Measurements from ENCODE around the gene HIP1R.
A peak's percentile ranks its signal among the peaks of the same experiment; 100 is the strongest.

The HIP1R gene

GRCh38 chr12:122861587-122861970, 26.3 kb downstream of the HIP1R start:
- DNase-seq (ENCODE audit: low spot score), result no peak

- no peak for DNase-seq (ENCODE audit: low spot score)
These were observed 26.9 kb downstream of the HIP1R start for GRCh38 chr12:122862110-122862634.

GRCh38 chr12:122862872-122863701, 27.8 kb downstream of the HIP1R start:
- no peak for DNase-seq (ENCODE audit: low spot score)

DNA sequence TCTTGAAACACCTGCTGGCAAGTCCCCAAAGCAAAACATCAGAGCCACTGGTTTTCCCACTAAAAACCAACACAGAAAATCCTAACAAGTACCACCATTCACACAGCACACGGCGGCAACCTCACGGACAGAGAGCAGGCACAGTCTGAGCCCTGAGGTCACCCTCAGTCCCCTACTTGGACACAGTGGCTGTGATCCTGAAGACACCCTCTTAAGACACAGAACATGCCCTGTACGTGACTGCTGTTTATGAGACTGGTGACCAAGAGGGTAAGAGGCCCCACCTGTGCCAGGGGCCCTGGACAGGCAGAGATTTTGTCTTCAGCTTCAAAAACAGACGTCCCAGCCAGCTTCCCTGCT, 29.6 kb downstream of the HIP1R start:
- no peak for DNase-seq (ENCODE audit: low spot score)

- DNase-seq (ENCODE audit: low spot score), result no peak
These were observed 30.3 kb downstream of the HIP1R start for GRCh38 chr12:122865268-122866231.

- DNase-seq (ENCODE audit: low spot score), result no peak
These were observed 31.1 kb downstream of the HIP1R start for GRCh38 chr12:122866379-122866778.

DNA sequence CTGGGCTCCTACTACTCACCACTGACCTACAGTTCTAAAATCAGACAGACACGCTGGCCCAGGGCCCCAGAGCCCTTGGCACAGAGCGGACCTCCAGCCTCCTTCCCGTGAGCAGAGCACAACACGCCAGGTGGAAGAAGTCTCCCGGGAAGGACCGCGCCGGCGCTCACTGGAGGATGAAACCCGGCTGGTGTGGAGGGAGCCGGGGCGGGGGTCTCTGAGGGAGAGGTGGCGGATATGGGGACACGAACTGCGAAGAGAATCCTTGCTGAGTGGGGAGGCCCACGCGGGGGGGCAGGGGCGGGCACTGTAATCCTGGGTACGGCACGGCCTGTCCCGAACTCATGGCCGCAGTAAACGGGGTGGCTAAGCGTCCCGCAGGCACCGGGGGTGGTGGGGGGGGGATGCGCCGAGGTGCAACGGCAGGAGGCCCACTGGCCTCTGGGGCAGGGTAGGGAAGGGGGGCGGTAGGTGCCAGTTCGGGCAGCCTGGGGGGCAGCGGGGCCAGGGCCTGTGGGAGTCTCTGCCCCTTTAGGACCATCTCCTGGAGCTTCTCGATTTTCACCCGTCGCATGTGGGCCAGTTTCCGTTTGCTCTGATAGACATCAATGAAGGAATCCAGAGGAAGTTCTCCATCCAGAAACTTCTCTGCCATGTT, 31.8 kb downstream of the HIP1R start:
- no peak for DNase-seq (ENCODE audit: low spot score)

DNA sequence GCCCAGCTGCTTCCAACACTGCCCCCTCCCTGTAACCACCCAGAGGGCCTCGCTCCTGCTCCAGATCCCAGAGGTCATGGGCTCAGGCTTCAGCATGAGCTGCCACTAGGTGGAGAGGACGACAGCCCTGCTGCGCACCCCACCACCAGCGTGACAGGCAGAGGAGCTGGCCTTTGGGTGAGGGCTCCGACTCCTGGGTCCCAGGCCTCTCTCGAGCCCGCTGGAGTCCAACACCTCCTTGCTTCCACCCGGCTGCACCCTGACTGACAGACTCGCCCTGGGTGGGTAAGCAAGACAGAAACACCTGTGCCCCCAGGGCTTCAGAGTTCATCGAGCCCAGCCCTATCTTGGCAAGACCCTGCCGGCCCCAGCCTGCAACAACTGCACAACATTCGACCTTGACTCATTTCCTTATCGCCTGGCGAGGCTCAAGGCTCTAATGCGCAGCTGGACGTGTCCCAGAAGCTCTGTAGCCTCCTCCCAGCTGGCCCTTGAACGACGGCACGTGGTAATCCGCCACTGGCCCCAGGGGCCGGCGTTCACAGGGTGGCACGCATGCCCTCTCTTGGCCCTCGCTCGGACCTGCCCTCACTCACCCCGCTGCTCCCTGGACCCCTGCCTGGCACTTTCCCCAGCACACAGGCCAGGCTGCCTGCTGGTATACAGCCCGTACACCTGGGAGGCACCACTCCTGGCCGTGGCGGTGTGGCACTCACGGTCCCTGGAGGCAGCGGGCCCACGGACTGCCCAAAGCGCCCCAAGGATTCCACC, 32.6 kb downstream of the HIP1R start:
- DNase-seq (ENCODE audit: low spot score), result no peak

DNA sequence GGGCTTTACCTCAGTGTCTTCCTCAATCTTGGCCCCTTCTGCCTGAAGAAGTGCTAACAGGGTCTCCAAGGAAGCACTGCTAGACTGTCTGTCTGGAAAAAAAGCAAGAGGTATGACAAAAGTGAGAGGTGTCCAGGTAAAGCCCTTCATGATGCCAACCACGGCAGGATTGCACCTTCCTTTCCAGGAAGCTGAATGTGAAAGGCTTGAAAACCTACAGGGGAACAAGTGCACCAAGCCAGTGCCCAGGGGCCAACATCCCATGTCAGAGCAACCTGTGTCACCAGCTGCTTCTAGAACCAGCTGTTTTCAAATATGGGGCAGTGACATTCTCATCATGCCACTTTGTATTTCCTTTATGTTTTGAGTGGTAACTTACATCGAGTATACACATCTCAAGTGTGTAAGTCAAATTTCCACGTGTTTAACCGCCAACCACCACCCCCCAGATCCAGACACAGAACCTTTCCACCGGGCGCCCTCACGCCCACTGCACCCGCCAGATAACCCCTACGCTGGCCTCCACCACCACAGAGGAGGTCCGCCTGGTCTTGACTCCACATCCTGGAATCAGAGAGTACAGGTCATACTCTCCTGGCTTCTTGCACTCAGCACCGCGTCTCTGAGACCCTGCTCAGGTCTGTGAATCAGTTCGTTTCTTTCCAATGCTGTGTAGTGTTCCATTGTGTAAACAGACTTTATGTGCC, 33.4 kb downstream of the HIP1R start:
- DNase-seq (ENCODE audit: low spot score), result no peak

GRCh38 chr12:122869207-122869973, 34.1 kb downstream of the HIP1R start:
- no peak for DNase-seq (ENCODE audit: low spot score)

- no peak for DNase-seq (ENCODE audit: low spot score)
These were observed 35.0 kb downstream of the HIP1R start for GRCh38 chr12:122870163-122870842.

GRCh38 chr12:122870867-122871664, 35.8 kb downstream of the HIP1R start:
- DNase-seq (ENCODE audit: low spot score), result no peak

GRCh38 chr12:122871851-122872780, 36.9 kb downstream of the HIP1R start:
- DNase-seq (ENCODE audit: low spot score), result peak; percentile 60

DNA sequence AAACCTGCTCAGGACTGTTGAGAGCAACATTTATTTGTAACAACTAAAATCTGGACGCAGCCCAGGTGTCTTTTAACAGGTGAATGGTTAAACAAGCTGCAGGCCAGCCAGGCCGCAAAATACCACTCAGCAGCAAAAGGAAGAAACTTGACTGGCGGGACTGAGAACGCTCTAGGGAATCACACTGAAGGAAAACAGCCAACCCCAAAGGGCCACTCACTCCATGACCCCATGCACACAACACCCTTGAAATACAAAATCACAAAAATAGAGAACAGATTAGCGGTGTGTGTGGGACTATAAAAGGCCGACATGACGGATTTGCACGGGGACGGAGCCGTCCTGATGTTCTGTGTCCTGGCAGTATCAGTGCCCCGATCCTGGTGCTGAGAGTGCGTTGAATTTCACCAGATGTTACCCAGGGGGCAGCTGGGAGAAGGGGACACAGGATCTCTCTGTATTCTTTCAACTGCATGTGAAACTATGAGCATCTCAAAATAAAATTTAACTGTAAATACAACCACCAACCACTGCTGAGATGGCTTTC, 37.6 kb downstream of the HIP1R start:
- DNase-seq (ENCODE audit: low spot score), result no peak

DNA sequence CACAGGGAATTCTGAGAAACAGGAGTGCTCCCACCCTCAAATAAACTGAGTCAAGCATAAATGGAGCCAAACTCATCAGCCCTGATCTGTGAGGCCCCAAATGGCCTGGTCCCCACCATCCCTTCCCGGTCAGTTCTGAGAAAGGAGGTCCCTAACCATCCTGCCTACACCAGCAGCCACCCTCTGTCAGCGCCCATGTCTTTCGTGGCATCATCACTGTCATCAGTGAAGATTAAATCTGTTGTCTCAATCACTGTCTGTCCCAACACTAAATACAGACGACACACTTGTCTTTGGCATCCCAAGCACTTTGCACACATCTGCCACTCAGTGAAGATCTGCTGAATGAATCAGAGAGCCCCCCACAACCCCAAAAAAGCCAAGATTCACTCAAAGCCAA, 38.3 kb downstream of the HIP1R start:
- DNase-seq (ENCODE audit: low spot score), result no peak

DNA sequence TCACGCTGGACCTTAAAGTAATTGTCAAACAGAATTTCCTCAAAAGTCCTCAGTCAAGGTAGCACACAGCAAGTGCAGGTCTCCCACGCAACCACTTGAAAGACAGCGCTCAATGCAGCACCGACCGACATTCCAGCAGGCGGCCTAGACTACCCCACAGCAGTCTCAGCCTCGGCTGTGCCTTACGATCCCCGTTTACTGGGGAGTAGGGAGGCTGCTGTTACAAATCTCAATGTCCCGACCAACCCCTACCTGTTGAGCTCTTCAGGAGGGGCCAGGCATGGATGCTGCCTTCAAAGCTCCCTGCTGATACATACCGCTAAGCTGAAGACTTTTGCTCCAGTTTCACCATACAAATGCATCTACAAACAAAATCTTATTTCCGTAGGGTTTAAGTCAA, 38.8 kb downstream of the HIP1R start:
- no peak for DNase-seq (ENCODE audit: low spot score)

- peak; percentile 45 for DNase-seq (ENCODE audit: low spot score)
These were observed 40.4 kb downstream of the HIP1R start for GRCh38 chr12:122875590-122876220.
